Measurements from ENCODE around the gene TBP. TPM values are rescaled to one million over a fixed set of nuclear protein-coding genes. Genes with fewer than 3 reads are reported as not detected.
A peak's percentile ranks its signal among the peaks of the same experiment; 100 is the strongest.

The TBP gene
- total RNA-seq, 1 donor from 2014 or later = 19.3 TPM

GRCh38 chr6:170512249-170512648 is 41.9 kb upstream of the TBP start:
- no peak overlapping the region for H3K4me3 ChIP-seq (ENCODE audit: insufficient read depth, low read depth, low read length)
- H3K4me1 Mint-ChIP-seq (ENCODE audit: low read depth, unreplicated experiment) = no peaks in the 10 kb centered on the region
- DNase-seq (ENCODE audit: low read depth) (no peak), FAIRE-seq (no peak)
- no peak overlapping the region for H3K27ac ChIP-seq (ENCODE audit: low read depth, low read length)
- no peak overlapping the region for H2AFZ ChIP-seq (ENCODE audit: low read depth, low read length)
- no peaks in the 10 kb centered on the region for H3K36me3 ChIP-seq (ENCODE audit: insufficient read depth, low read length)
- no peak overlapping the region for H3K9ac ChIP-seq (ENCODE audit: low read length)
- H3K27ac Mint-ChIP-seq (ENCODE audit: unreplicated experiment) = no peak overlapping the region
- TF ChIP-seq CTCF (IDR thresholded peaks at IDR 0.05; ENCODE audit: insufficient read depth, low read depth, low read length) = no peak
- no peak for TF ChIP-seq EZH2 (IDR thresholded peaks at IDR 0.05; ENCODE audit: insufficient read depth, low read length)
- H3K27me3 Mint-ChIP-seq (ENCODE audit: low read depth, unreplicated experiment) = peaks cover 20% of the 10 kb centered on the region
- no peaks in the 10 kb centered on the region for H4K20me1 ChIP-seq (ENCODE audit: insufficient read depth, low read length)
- no peaks in the 10 kb centered on the region for H3K9me3 ChIP-seq (ENCODE audit: insufficient read depth, low read depth, low read length)
- H3K79me2 ChIP-seq (ENCODE audit: insufficient read depth, low read length) = no peaks in the 10 kb centered on the region
- H3K9me3 Mint-ChIP-seq (ENCODE audit: unreplicated experiment) = peaks cover 3% of the 10 kb centered on the region
- no peaks in the 10 kb centered on the region for H3K27me3 ChIP-seq (ENCODE audit: insufficient read depth, low read length)
- no peak overlapping the region for H3K4me2 ChIP-seq (ENCODE audit: low read length)
- H3K36me3 Mint-ChIP-seq (ENCODE audit: low read depth, unreplicated experiment) = peaks cover 4% of the 10 kb centered on the region
- H3K4me3 Mint-ChIP-seq (ENCODE audit: unreplicated experiment) = no peak overlapping the region
- H3K4me1 ChIP-seq (ENCODE audit: insufficient read depth, low read length) = no peaks in the 10 kb centered on the region

GRCh38 chr6:170514908-170515307 is 39.3 kb upstream of the TBP start:
- Histone ChIP-seq H3K27ac (ENCODE audit: low read depth, low read length) (no peak overlapping the region), H3K4me1 (ENCODE audit: insufficient read depth, low read length) (no peaks in the 10 kb centered on the region), H2AFZ (ENCODE audit: low read depth, low read length) (no peak overlapping the region), H4K20me1 (ENCODE audit: insufficient read depth, low read length) (no peaks in the 10 kb centered on the region), H3K4me2 (ENCODE audit: low read length) (no peak overlapping the region), H3K4me3 (ENCODE audit: insufficient read depth, low read depth, low read length) (no peak overlapping the region), H3K79me2 (ENCODE audit: insufficient read depth, low read length) (no peaks in the 10 kb centered on the region), H3K36me3 (ENCODE audit: insufficient read depth, low read length) (no peaks in the 10 kb centered on the region), H3K9me3 (ENCODE audit: insufficient read depth, low read depth, low read length) (no peaks in the 10 kb centered on the region), H3K9ac (ENCODE audit: low read length) (no peak overlapping the region), H3K27me3 (ENCODE audit: insufficient read depth, low read length) (peaks cover 4% of the 10 kb centered on the region)
- DNase-seq (ENCODE audit: low read depth) = no peak
- no peak for TF ChIP-seq EZH2 (IDR thresholded peaks at IDR 0.05; ENCODE audit: insufficient read depth, low read length)
- no peak for TF ChIP-seq CTCF (IDR thresholded peaks at IDR 0.05; ENCODE audit: insufficient read depth, low read depth, low read length)
- no peak for FAIRE-seq
- H3K27ac Mint-ChIP-seq (ENCODE audit: unreplicated experiment) = no peak overlapping the region
- no peak overlapping the region for H3K4me3 Mint-ChIP-seq (ENCODE audit: unreplicated experiment)
- H3K36me3 Mint-ChIP-seq (ENCODE audit: low read depth, unreplicated experiment) = peaks cover 4% of the 10 kb centered on the region
- H3K27me3 Mint-ChIP-seq (ENCODE audit: low read depth, unreplicated experiment) = peaks cover 17% of the 10 kb centered on the region
- H3K4me1 Mint-ChIP-seq (ENCODE audit: low read depth, unreplicated experiment) = no peaks in the 10 kb centered on the region
- peaks cover 1% of the 10 kb centered on the region for H3K9me3 Mint-ChIP-seq (ENCODE audit: unreplicated experiment)

- Mint-ChIP-seq H3K4me1 (ENCODE audit: low read depth, unreplicated experiment) (no peaks in the 10 kb centered on the region), H3K36me3 (ENCODE audit: low read depth, unreplicated experiment) (peaks cover 4% of the 10 kb centered on the region), H3K9me3 (ENCODE audit: unreplicated experiment) (peaks cover 3% of the 10 kb centered on the region), H3K27ac (ENCODE audit: unreplicated experiment) (no peak overlapping the region), H3K27me3 (ENCODE audit: low read depth, unreplicated experiment) (peaks cover 8% of the 10 kb centered on the region), H3K4me3 (ENCODE audit: unreplicated experiment) (no peak overlapping the region)
- H3K79me2 ChIP-seq (ENCODE audit: insufficient read depth, low read length) = no peaks in the 10 kb centered on the region
- peak overlapping the region; percentile 36 for H3K4me2 ChIP-seq (ENCODE audit: low read length)
- DNase-seq (ENCODE audit: low read depth) (peak; percentile 66), FAIRE-seq (no peak)
- no peaks in the 10 kb centered on the region for H4K20me1 ChIP-seq (ENCODE audit: insufficient read depth, low read length)
- H3K9me3 ChIP-seq (ENCODE audit: insufficient read depth, low read depth, low read length) = no peaks in the 10 kb centered on the region
- no peak overlapping the region for H3K4me3 ChIP-seq (ENCODE audit: insufficient read depth, low read depth, low read length)
- H3K27ac ChIP-seq (ENCODE audit: low read depth, low read length) = no peak overlapping the region
- H3K9ac ChIP-seq (ENCODE audit: low read length) = no peak overlapping the region
- no peaks in the 10 kb centered on the region for H3K4me1 ChIP-seq (ENCODE audit: insufficient read depth, low read length)
- no peaks in the 10 kb centered on the region for H3K36me3 ChIP-seq (ENCODE audit: insufficient read depth, low read length)
- H3K27me3 ChIP-seq (ENCODE audit: insufficient read depth, low read length) = peaks cover 4% of the 10 kb centered on the region
- H2AFZ ChIP-seq (ENCODE audit: low read depth, low read length) = peak overlapping the region; percentile 71
- TF ChIP-seq EZH2 (IDR thresholded peaks at IDR 0.05; ENCODE audit: insufficient read depth, low read length) (no peak), CTCF (IDR thresholded peaks at IDR 0.05; ENCODE audit: insufficient read depth, low read depth, low read length) (peak; percentile 87)
These were observed 37.2 kb upstream of the TBP start for GRCh38 chr6:170516783-170517616.

All from astrocyte (in vitro differentiated cells and primary cell).